Glutamatergic neuron (in vitro differentiated cells): ENCODE data around the gene CPE. TPM values are rescaled to one million over a fixed set of nuclear protein-coding genes. Genes with fewer than 3 reads are reported as not detected.

Experiments
- DNase-seq: peaks from one replicate; pipeline ENCODE4 v3.0.0; 2022
- H3K27ac Mint-ChIP-seq: one replicate; pipeline ENCODE4 v1.8.0; 2020; ENCODE audit warnings: mild to moderate bottlenecking, mixed read lengths, inconsistent platforms; ENCODE audit not compliant: unreplicated experiment
- H3K27me3 Mint-ChIP-seq: one replicate; pipeline ENCODE4 v1.8.0; 2020; ENCODE audit warnings: mild to moderate bottlenecking, moderate library complexity, mixed read lengths, inconsistent platforms; ENCODE audit not compliant: unreplicated experiment
- H3K36me3 Mint-ChIP-seq: one replicate; pipeline ENCODE4 v1.8.0; 2020; ENCODE audit warnings: mild to moderate bottlenecking, mixed read lengths, inconsistent platforms; ENCODE audit not compliant: unreplicated experiment
- H3K4me1 Mint-ChIP-seq: one replicate; pipeline ENCODE4 v1.8.0; 2020; ENCODE audit warnings: mild to moderate bottlenecking, low read depth, mixed read lengths, inconsistent platforms; ENCODE audit not compliant: unreplicated experiment
- H3K4me3 Mint-ChIP-seq: one replicate; pipeline ENCODE4 v1.8.0; 2020; ENCODE audit warnings: mild to moderate bottlenecking, mixed read lengths, inconsistent platforms; ENCODE audit not compliant: unreplicated experiment
- H3K9me3 Mint-ChIP-seq: one replicate; pipeline ENCODE4 v1.8.0; 2020; ENCODE audit warnings: mild to moderate bottlenecking, moderate library complexity, mixed read lengths, inconsistent platforms; ENCODE audit not compliant: unreplicated experiment
- CTCF ChIP-seq: fragments of 200-600 bp; sonication (generic); IDR thresholded peaks from one replicate; pipeline ENCODE4 v1.5.0; 2021; ENCODE audit not compliant: partially characterized antibody, unreplicated experiment
- total RNA-seq: library from RNA; stranded (reverse); fragmentation: NEBNext Ultra II Directional; extraction: Animal tissue kit (Norgen Biotek cat#: 25700); gene quantifications from one replicate; pipeline ENCODE4 v1.2.1, GENCODE V29; 2021; ENCODE audit not compliant: unreplicated experiment

Gene CPE
- total RNA-seq, 1 donor from 2014 or later: 253 TPM

- Mint-ChIP-seq H3K4me3 (no peak overlapping the region), H3K27me3 (no peaks in the 10 kb centered on the region), H3K27ac (no peak overlapping the region), H3K9me3 (peaks cover 3% of the 10 kb centered on the region), H3K36me3 (peaks cover 23% of the 10 kb centered on the region), H3K4me1 (peaks cover 4% of the 10 kb centered on the region)
- no peak for TF ChIP-seq CTCF
- no peak for DNase-seq
Observed at GRCh38 chr4:165426331-165426730, 47.5 kb downstream of the CPE start.

- Mint-ChIP-seq H3K4me3 (no peak overlapping the region), H3K4me1 (peaks cover 4% of the 10 kb centered on the region), H3K36me3 (peaks cover 23% of the 10 kb centered on the region), H3K27me3 (no peaks in the 10 kb centered on the region), H3K9me3 (peaks cover 3% of the 10 kb centered on the region), H3K27ac (no peak overlapping the region)
- TF ChIP-seq CTCF: no peak
- no peak for DNase-seq
Observed at GRCh38 chr4:165426823-165427222, 48.0 kb downstream of the CPE start.

GRCh38 chr4:165428957-165429356, 50.1 kb downstream of the CPE start:
- DNase-seq: no peak
- Mint-ChIP-seq H3K9me3 (peaks cover 5% of the 10 kb centered on the region), H3K27me3 (no peaks in the 10 kb centered on the region), H3K27ac (no peak overlapping the region), H3K4me3 (no peak overlapping the region), H3K4me1 (peaks cover 5% of the 10 kb centered on the region), H3K36me3 (peaks cover 23% of the 10 kb centered on the region)
- TF ChIP-seq CTCF: no peak

GRCh38 chr4:165433529-165433928, 54.7 kb downstream of the CPE start:
- Mint-ChIP-seq H3K4me1 (peaks cover 10% of the 10 kb centered on the region), H3K9me3 (peaks cover 2% of the 10 kb centered on the region)
- TF ChIP-seq CTCF: no peak

GRCh38 chr4:165437691-165438090, 58.9 kb downstream of the CPE start:
- H3K27me3 Mint-ChIP-seq: no peaks in the 10 kb centered on the region
- H3K27ac Mint-ChIP-seq: no peak overlapping the region
- H3K4me1 Mint-ChIP-seq: peaks cover 10% of the 10 kb centered on the region
- H3K36me3 Mint-ChIP-seq: no peaks in the 10 kb centered on the region
- no peak for TF ChIP-seq CTCF
- H3K4me3 Mint-ChIP-seq: no peak overlapping the region
- peaks cover 2% of the 10 kb centered on the region for H3K9me3 Mint-ChIP-seq
- no peak for DNase-seq

More at GRCh38 chr4:165433529-165433928, 54.7 kb downstream of the CPE start:
- Mint-ChIP-seq H3K4me3 (no peak overlapping the region), H3K36me3 (peaks cover 4% of the 10 kb centered on the region), H3K27me3 (no peaks in the 10 kb centered on the region), H3K27ac (no peak overlapping the region)
- DNase-seq: no peak
